Omental fat pad (tissue), 4 donors: ENCODE results near the gene RXRG. TPM values are rescaled to one million over a fixed set of nuclear protein-coding genes. Genes with fewer than 3 reads are reported as not detected.

Experiments used
- ATAC-seq: fragments of 150-250 bp; one replicate; pipeline ENCODE4 v1.9.1; 2016; ENCODE audit warnings: mild to moderate bottlenecking, moderate library complexity; ENCODE audit not compliant: low FRiP score
- DNase-seq: peaks from one replicate; pipeline ENCODE4 v3.0.0-alpha.2; 2019; ENCODE audit warnings: low spot score
- CTCF ChIP-seq, 3 donors: fragments of 450-650 bp; IDR thresholded peaks; one replicate each; pipeline ENCODE4 v1.5.1; 2016 to 2017; ENCODE audit warnings: antibody characterized with exemption in 3 of 3, mild to moderate bottlenecking in 3 of 3, moderate library complexity in 2 of 3
- total RNA-seq, 4 donors: library from RNA; depleted of rRNA; stranded (reverse); fragments of >200 nt; gene quantifications; one replicate each; pipeline ENCODE4 v1.1.0, GENCODE V29; 2016

RXRG gene
- total RNA-seq, 4 donors from 2014 or later = 0.63 to 7.9 (median 0.99) TPM

DNA sequence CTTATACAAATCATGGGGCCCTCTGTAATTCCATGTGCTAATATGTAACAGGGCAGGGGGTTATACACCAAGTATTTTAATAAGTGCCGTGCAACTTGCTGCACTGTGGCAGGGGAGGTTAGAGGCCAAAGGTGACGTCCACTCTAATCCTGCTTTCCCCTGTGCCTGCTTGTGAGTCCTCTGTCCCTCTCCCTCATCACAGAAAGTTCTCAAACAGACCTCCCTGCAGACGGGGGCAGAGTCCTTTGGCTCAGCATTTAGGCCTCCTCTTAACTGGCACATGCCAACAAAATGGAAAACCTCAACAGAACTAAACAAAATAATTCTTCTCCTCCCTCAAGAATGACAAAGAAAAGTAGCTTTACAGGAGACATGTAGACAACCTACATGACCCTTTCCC, 2.9 kb downstream of the RXRG start:
- no peak for TF ChIP-seq CTCF (IDR thresholded peaks at IDR 0.05)
- DNase-seq (no peak), ATAC-seq (no peak)

DNA sequence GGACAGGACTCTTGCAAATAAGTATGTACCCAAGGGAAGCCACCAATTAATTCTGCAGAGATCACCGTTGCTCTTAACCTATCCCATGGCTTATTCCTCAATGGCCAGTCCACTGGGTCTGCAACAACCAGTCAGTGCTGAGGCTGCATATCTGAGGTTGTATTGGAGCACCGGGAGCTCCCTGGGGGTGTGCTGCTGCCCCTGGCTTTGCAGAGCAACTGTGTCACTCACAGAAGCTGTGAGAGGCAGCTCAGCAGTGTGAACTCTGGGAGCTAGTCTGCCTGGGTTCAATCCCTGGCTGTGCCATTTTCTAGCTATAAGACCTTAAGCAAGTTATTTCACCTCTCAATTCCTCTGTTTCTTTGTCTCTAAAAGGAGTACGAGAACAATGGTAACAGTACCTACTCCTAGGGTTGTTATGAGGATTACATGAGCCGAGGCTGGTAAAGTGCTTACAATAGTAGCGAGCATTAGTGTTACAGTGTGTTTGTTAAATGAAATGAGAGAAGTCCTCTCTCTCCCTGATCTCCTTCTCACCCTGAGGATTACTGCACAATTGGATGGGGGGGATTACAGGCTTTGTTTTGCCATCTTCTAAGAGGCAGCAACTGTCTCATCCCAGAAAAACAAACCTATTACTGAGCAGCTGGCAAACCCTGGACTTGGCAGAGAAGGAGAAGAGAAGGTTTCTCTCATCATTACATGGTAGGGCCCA, 3.6 kb downstream of the RXRG start:
- no peak for TF ChIP-seq CTCF (IDR thresholded peaks at IDR 0.05)
- DNase-seq (no peak), ATAC-seq (no peak)

DNA sequence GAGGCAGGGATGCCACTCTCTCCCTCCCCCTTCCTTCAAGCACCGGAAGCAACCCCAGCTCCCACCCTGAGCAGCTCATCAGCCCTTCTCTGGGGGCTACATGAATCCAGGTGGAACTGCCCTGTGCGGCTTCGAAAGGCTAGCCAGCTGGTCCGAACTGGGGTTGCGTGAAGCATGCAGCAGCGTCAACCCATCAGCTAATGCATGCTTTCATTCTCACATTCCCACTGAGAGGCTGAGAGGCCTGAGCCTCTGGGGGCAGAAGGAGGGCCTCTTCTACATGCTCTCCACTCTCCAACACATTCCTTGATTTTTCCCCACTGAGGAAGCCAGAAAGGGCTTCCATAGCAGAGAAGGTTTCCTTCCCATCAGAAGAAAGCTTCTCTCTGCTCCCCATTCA, 5.6 kb downstream of the RXRG start:
- ATAC-seq = no peak
- no peak for DNase-seq
- TF ChIP-seq CTCF (IDR thresholded peaks at IDR 0.05) = no peak

DNA sequence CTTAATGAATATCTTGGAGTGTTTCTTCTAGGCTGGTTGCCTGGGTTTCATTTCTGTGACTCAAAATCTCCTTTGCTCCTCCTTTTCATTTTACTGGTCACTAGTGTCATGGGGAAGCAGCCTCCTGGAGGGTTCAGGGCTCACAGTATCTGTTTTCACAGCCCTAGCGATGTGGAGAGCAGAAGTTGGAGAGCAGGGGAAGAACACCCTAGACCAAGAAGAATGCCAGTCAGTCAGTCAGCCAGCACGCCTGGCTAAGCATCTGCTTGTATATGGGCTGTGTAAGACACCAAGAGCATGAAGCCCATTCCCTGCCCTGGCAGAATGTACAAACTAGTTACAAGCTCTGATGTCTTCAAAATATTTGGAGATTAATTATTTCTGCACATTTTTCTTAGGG, 7.9 kb downstream of the RXRG start:
- no peak for DNase-seq
- no peak for TF ChIP-seq CTCF (IDR thresholded peaks at IDR 0.05)
- ATAC-seq = no peak

DNA sequence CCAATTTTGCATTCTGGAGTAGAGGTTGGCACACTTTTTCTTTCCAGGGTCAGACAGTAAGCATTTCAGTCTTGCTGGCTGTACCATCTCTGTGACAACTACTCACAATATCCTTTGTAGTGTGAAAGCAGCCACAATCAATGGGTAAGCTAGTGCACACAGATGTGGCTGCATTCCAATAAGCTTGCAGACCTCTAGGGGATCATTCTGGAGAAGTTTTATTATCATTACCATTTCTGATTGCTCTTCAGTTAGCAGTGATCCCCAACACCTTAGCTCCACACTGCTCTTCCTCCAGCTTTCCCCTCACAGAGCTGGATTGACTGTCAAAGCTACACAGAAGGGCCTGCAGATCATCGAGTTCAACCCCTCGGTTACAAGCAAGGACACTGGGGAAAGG, 9.1 kb downstream of the RXRG start:
- ATAC-seq (no peak), DNase-seq (no peak)
- TF ChIP-seq CTCF (IDR thresholded peaks at IDR 0.05) = no peak

DNA sequence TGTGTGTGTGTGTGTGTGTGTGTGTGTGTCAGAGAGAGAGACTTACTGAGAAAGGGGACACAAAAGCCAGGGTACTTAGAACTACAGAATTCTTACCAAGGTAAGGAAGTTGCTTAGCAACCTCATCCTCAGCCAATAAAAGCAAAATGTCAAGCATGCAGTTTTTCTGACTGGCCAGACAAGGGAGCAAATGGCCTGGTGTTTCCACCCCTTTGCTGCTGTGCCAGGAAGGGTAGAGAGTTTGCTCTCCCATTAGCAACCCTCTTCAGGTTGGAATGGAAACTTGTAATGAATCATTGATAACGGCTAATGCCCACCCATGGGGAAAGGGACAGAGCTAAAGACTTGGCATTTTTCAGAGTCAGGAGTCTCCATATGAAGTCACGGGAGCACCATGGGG, 10.6 kb downstream of the RXRG start:
- TF ChIP-seq CTCF (IDR thresholded peaks at IDR 0.05) = no peak
- ATAC-seq (no peak), DNase-seq (no peak)

GRCh38 chr1:165431079-165431478, 13.8 kb downstream of the RXRG start:
- DNase-seq (no peak), ATAC-seq (no peak)
- TF ChIP-seq CTCF (IDR thresholded peaks at IDR 0.05) = no peak
